Measurements from ENCODE around the gene TRIM68.

TRIM68 gene

DNA sequence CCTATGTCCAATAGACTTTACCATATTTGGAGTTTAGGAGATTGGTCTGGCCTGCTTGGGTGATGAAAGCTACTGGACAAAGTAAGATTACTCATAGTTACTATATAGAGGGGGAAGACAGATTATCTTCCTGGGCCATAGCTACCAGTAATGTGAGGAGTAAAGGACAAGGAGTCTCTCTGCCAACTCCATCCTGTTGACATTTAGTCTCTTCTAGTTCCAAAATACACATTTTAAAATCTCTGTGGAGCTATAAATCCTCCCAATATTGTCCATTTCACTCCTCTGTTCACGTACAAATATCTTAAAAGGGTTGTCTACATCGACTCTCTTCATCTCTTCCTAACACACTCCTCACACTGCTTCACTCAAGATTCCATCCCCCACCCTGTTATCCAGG is 28.1 kb upstream of the TRIM68 start:
- 78% methylated on average over 2 of the region's 2 CpGs for WGBS
- no peak overlapping the region for H3K4ac ChIP-seq (ENCODE audit: low read depth in 1 of 2, low read length in 2 of 2)
- H2BK5ac ChIP-seq (ENCODE audit: low read depth, low read length, poor library complexity, severe bottlenecking), result no peak overlapping the region
- H3K36me3 ChIP-seq (ENCODE audit: control insufficient read depth in 1 of 2, insufficient read depth in 2 of 2, low read depth in 1 of 2, low read length in 2 of 2), result no peaks in the 10 kb centered on the region
- no peak overlapping the region for H2BK120ac ChIP-seq (ENCODE audit: low read depth, low read length)
- H2BK12ac ChIP-seq (ENCODE audit: low read length in 2 of 2), result no peak overlapping the region
- H3K14ac ChIP-seq (ENCODE audit: low read length in 2 of 2), result no peak overlapping the region
- H3K79me1 ChIP-seq (replicated peaks; ENCODE audit: low read length, poor library complexity, severe bottlenecking), result no peaks in the 10 kb centered on the region
- H2AFZ ChIP-seq (ENCODE audit: low read depth, low read length), result no peak overlapping the region
- H4K8ac ChIP-seq (ENCODE audit: low read length), result no peak overlapping the region
- H4K91ac ChIP-seq (ENCODE audit: low read length), result no peak overlapping the region
- H3K27me3 ChIP-seq (ENCODE audit: control insufficient read depth in 1 of 2, insufficient read depth in 1 of 2, low read length in 2 of 2), result peaks cover 16 to 26% of the 10 kb centered on the region in 2 experiments
- no peak for DNase-seq
- no peak overlapping the region for H3K23ac ChIP-seq (ENCODE audit: low read length in 2 of 2)
- no peak overlapping the region for H3K18ac ChIP-seq (ENCODE audit: low read depth in 1 of 2, low read length in 2 of 2)
- H3K4me2 ChIP-seq (ENCODE audit: low read length, poor library complexity, severe bottlenecking), result no peak overlapping the region
- peaks cover 4% of the 10 kb centered on the region for H3K4me1 ChIP-seq (ENCODE audit: control insufficient read depth, insufficient read depth, low read depth, low read length)
- H2AK5ac ChIP-seq (ENCODE audit: low read length, severe bottlenecking), result no peak overlapping the region
- H3K9me3 ChIP-seq (ENCODE audit: control insufficient read depth, low read length), result no peaks in the 10 kb centered on the region
- no peak overlapping the region for H2BK15ac ChIP-seq (ENCODE audit: low read depth, poor library complexity, severe bottlenecking)
- H3K4me3 ChIP-seq (ENCODE audit: insufficient read depth in 1 of 2, low read depth in 1 of 2, low read length in 2 of 2), result no peak overlapping the region
- no peak overlapping the region for H3K27ac ChIP-seq (ENCODE audit: low read length, poor library complexity, severe bottlenecking)
- no peak overlapping the region for H3K9ac ChIP-seq (ENCODE audit: low read length)

DNA sequence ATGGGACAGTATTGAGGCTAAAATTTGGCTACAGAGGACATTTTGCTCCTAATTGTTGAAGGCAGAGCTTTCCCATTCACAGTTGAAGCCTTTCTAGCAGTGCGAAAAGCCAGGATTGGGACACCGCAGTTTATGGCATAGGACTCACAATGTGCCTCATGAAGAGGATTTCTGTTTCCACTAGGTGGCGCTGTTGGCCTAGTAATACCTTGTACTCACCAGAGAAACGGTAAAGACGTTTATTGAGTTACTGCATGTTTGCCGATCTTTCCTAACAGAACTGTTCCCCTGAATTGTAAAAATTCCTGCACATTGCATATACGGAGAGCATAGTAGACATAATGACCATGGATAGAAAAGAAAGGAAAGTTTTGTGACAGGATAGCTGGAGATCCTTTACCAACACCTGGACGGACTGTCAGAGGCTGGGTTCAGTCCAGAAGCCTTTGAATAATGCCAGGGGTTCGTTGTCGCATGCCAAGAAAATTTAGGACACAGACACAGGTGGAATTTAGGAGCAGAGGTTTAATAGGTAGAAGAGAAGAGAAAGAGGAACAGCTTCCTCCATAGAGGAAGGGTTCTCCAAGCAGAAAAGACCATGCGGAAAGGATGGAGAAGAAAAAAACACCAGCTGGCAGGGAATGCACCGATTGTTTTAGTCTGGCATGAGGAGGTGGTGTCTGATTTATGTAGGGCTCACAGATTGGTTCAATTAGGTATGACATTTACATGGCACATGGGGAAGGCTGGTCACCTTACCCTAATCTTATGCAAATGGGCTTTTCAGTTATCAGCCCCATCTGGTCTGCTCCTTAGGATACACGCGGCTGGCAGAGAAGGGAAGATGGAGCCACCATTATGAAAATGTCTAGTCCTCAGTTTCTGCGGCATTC is 18.4 kb upstream of the TRIM68 start:
- no peak overlapping the region for H2AFZ ChIP-seq (ENCODE audit: low read depth, low read length)
- H3K18ac ChIP-seq (ENCODE audit: low read depth in 1 of 2, low read length in 2 of 2), result no peak overlapping the region
- H3K27ac ChIP-seq (ENCODE audit: low read length, poor library complexity, severe bottlenecking), result no peak overlapping the region
- H3K4me2 ChIP-seq (ENCODE audit: low read length, poor library complexity, severe bottlenecking), result no peak overlapping the region
- no peak overlapping the region for H3K4ac ChIP-seq (ENCODE audit: low read depth in 1 of 2, low read length in 2 of 2)
- peak; percentile 67 for DNase-seq
- H4K8ac ChIP-seq (ENCODE audit: low read length), result no peak overlapping the region
- H2BK12ac ChIP-seq (ENCODE audit: low read length in 2 of 2), result no peak overlapping the region
- H2BK120ac ChIP-seq (ENCODE audit: low read depth, low read length), result no peak overlapping the region
- no peaks in the 10 kb centered on the region for H3K79me1 ChIP-seq (replicated peaks; ENCODE audit: low read length, poor library complexity, severe bottlenecking)
- H4K91ac ChIP-seq (ENCODE audit: low read length), result no peak overlapping the region
- H2BK5ac ChIP-seq (ENCODE audit: low read depth, low read length, poor library complexity, severe bottlenecking), result no peak overlapping the region
- no peak overlapping the region for H2AK5ac ChIP-seq (ENCODE audit: low read length, severe bottlenecking)
- no peak overlapping the region for H3K14ac ChIP-seq (ENCODE audit: low read length in 2 of 2)
- no peaks in the 10 kb centered on the region for H3K36me3 ChIP-seq (ENCODE audit: control insufficient read depth in 1 of 2, insufficient read depth in 2 of 2, low read depth in 1 of 2, low read length in 2 of 2)
- H3K9me3 ChIP-seq (ENCODE audit: control insufficient read depth, low read length), result no peaks in the 10 kb centered on the region
- no peak overlapping the region for H3K23ac ChIP-seq (ENCODE audit: low read length in 2 of 2)
- H3K4me3 ChIP-seq (ENCODE audit: insufficient read depth in 1 of 2, low read depth in 1 of 2, low read length in 2 of 2), result no peak overlapping the region
- H3K9ac ChIP-seq (ENCODE audit: low read length), result no peak overlapping the region
- H3K4me1 ChIP-seq (ENCODE audit: control insufficient read depth, insufficient read depth, low read depth, low read length), result no peaks in the 10 kb centered on the region
- peaks cover 0 to 6% of the 10 kb centered on the region in 2 experiments for H3K27me3 ChIP-seq (ENCODE audit: control insufficient read depth in 1 of 2, insufficient read depth in 1 of 2, low read length in 2 of 2)
- H2BK15ac ChIP-seq (ENCODE audit: low read depth, poor library complexity, severe bottlenecking), result no peak overlapping the region
- WGBS, result 45% methylated on average over 14 of the region's 15 CpGs

DNA sequence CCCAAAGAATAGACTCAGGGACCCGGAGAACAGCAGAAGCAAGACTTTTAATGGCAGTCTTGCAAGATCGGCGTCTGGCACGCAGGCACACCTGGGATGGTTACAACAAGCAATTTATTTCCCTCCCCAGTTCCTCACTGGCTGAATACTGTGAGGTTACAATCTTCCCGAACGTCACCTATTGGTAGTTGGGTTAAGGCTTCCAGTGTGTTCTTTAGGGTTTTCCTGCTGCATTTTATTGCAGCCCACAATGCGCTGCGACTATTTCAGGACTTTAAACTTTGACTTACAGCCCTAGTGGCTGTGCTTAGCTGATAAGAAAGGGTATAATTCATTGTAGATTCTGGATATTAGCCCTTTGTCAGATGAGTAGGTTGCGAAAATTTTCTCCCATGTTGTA is 11.5 kb upstream of the TRIM68 start:
- DNase-seq, result no peak
- Histone ChIP-seq H3K4me2 (ENCODE audit: low read length, poor library complexity, severe bottlenecking) (no peak overlapping the region), H2AFZ (ENCODE audit: low read depth, low read length) (no peak overlapping the region), H2BK120ac (ENCODE audit: low read depth, low read length) (no peak overlapping the region), H3K23ac (ENCODE audit: low read length in 2 of 2) (no peak overlapping the region), H3K9me3 (ENCODE audit: control insufficient read depth, low read length) (no peaks in the 10 kb centered on the region), H3K79me1 (replicated peaks; ENCODE audit: low read length, poor library complexity, severe bottlenecking) (no peaks in the 10 kb centered on the region), H3K18ac (ENCODE audit: low read depth in 1 of 2, low read length in 2 of 2) (no peak overlapping the region), H3K4me3 (ENCODE audit: insufficient read depth in 1 of 2, low read depth in 1 of 2, low read length in 2 of 2) (no peak overlapping the region), H3K27me3 (ENCODE audit: control insufficient read depth in 1 of 2, insufficient read depth in 1 of 2, low read length in 2 of 2) (peaks cover 0 to 4% of the 10 kb centered on the region in 2 experiments), H2AK5ac (ENCODE audit: low read length, severe bottlenecking) (no peak overlapping the region), H2BK15ac (ENCODE audit: low read depth, poor library complexity, severe bottlenecking) (no peak overlapping the region), H4K8ac (ENCODE audit: low read length) (no peak overlapping the region), H4K91ac (ENCODE audit: low read length) (no peak overlapping the region), H3K9ac (ENCODE audit: low read length) (no peak overlapping the region), H3K14ac (ENCODE audit: low read length in 2 of 2) (no peak overlapping the region), H3K36me3 (ENCODE audit: control insufficient read depth in 1 of 2, insufficient read depth in 2 of 2, low read depth in 1 of 2, low read length in 2 of 2) (no peaks in the 10 kb centered on the region), H3K27ac (ENCODE audit: low read length, poor library complexity, severe bottlenecking) (no peak overlapping the region), H3K4me1 (ENCODE audit: control insufficient read depth, insufficient read depth, low read depth, low read length) (no peaks in the 10 kb centered on the region), H2BK5ac (ENCODE audit: low read depth, low read length, poor library complexity, severe bottlenecking) (no peak overlapping the region), H3K4ac (ENCODE audit: low read depth in 1 of 2, low read length in 2 of 2) (no peak overlapping the region), H2BK12ac (ENCODE audit: low read length in 2 of 2) (no peak overlapping the region)
- 82% methylated on average over 8 of the region's 9 CpGs for WGBS

DNA sequence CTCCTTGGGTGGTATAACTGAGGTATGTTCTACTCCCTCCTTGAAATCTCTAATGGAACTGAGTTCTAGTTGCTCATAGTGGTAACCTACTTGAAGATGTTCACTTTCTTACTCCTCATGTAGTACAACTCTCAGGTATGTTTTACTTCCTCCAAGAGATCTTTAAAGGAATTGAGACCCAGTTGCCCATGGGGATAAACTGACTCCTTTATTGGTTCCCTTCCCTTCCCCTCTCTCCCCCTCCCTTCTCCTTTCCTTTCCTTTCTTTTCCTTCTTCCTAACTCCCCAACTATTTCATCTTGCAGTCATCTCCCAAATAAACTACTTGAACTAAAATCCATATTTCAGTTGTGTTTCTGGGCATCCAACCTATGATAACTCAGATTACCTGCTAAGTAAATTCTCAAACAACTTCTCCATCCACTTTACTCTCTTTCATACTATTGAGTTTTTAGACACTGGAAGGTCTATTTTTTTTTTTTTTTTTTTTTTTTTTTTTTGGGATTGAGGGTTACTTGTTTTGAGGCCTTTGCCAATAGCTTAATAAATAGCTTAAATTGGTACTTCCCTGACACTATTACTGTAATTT is 7.9 kb upstream of the TRIM68 start:
- Histone ChIP-seq H2AK5ac (ENCODE audit: low read length, severe bottlenecking) (no peak overlapping the region), H2BK5ac (ENCODE audit: low read depth, low read length, poor library complexity, severe bottlenecking) (no peak overlapping the region), H3K4me2 (ENCODE audit: low read length, poor library complexity, severe bottlenecking) (no peak overlapping the region), H4K91ac (ENCODE audit: low read length) (no peak overlapping the region), H3K9ac (ENCODE audit: low read length) (no peak overlapping the region), H4K8ac (ENCODE audit: low read length) (no peak overlapping the region), H2BK12ac (ENCODE audit: low read length in 2 of 2) (no peak overlapping the region), H3K79me1 (replicated peaks; ENCODE audit: low read length, poor library complexity, severe bottlenecking) (no peaks in the 10 kb centered on the region), H3K14ac (ENCODE audit: low read length in 2 of 2) (no peak overlapping the region), H3K9me3 (ENCODE audit: control insufficient read depth, low read length) (no peaks in the 10 kb centered on the region), H2AFZ (ENCODE audit: low read depth, low read length) (no peak overlapping the region), H3K4ac (ENCODE audit: low read depth in 1 of 2, low read length in 2 of 2) (no peak overlapping the region), H2BK120ac (ENCODE audit: low read depth, low read length) (no peak overlapping the region), H3K4me3 (ENCODE audit: insufficient read depth in 1 of 2, low read depth in 1 of 2, low read length in 2 of 2) (no peak overlapping the region), H3K36me3 (ENCODE audit: control insufficient read depth in 1 of 2, insufficient read depth in 2 of 2, low read depth in 1 of 2, low read length in 2 of 2) (no peaks in the 10 kb centered on the region), H3K27me3 (ENCODE audit: control insufficient read depth in 1 of 2, insufficient read depth in 1 of 2, low read length in 2 of 2) (peaks cover 0 to 4% of the 10 kb centered on the region in 2 experiments), H2BK15ac (ENCODE audit: low read depth, poor library complexity, severe bottlenecking) (no peak overlapping the region), H3K18ac (ENCODE audit: low read depth in 1 of 2, low read length in 2 of 2) (no peak overlapping the region), H3K4me1 (ENCODE audit: control insufficient read depth, insufficient read depth, low read depth, low read length) (no peaks in the 10 kb centered on the region), H3K27ac (ENCODE audit: low read length, poor library complexity, severe bottlenecking) (no peak overlapping the region), H3K23ac (ENCODE audit: low read length in 2 of 2) (no peak overlapping the region)
- no peak for DNase-seq
